G401.6 (cell line): Measurements from ENCODE around the gene DTX3.
"Not testable (repeated sequence)": the region's sequence is repeated elsewhere in the genome, so short reads cannot be mapped to it uniquely, and the experiment has no call there.

Experiments used
- FAIRE-seq: peaks from 2 replicates; lab custom pipeline; 2012; peaks lifted over from hg19 to GRCh38; lab: Jason Lieb, UNC

DTX3 gene

GRCh38 chr12:57583008-57583831 is 21.4 kb upstream of the DTX3 start:
- FAIRE-seq: peak; percentile 78

GRCh38 chr12:57584050-57584449 is 20.6 kb upstream of the DTX3 start:
- FAIRE-seq: no peak

- FAIRE-seq: no peak
These were observed 19.9 kb upstream of the DTX3 start for GRCh38 chr12:57584690-57585089.

GRCh38 chr12:57585156-57585555 is 19.5 kb upstream of the DTX3 start:
- FAIRE-seq: no peak

GRCh38 chr12:57586128-57586527 is 18.5 kb upstream of the DTX3 start:
- FAIRE-seq: no peak

GRCh38 chr12:57586832-57587429 is 17.7 kb upstream of the DTX3 start:
- FAIRE-seq: no peak

- not testable (repeated sequence) for FAIRE-seq
These were observed 15.5 kb upstream of the DTX3 start for GRCh38 chr12:57588951-57589610.

GRCh38 chr12:57590479-57590863 is 14.2 kb upstream of the DTX3 start:
- no peak for FAIRE-seq

- no peak for FAIRE-seq
These were observed 13.5 kb upstream of the DTX3 start, which contains the start of gene PIP4K2C for GRCh38 chr12:57590864-57591781. TSS of gene PIP4K2C (plus strand) at chr12:57591192. CDS start at chr12:57591290, 98 bp downstream.

- no peak for FAIRE-seq
These were observed 12.8 kb upstream of the DTX3 start for GRCh38 chr12:57591782-57592325.

- no peak for FAIRE-seq
These were observed 12.0 kb upstream of the DTX3 start for GRCh38 chr12:57592551-57593165.

GRCh38 chr12:57593187-57593586 is 11.4 kb upstream of the DTX3 start:
- no peak for FAIRE-seq

GRCh38 chr12:57600395-57600794 is 4.2 kb upstream of the DTX3 start:
- no peak for FAIRE-seq

GRCh38 chr12:57602544-57602943 is 2.1 kb upstream of the DTX3 start:
- FAIRE-seq: no peak

GRCh38 chr12:57603324-57603723 is 1.3 kb upstream of the DTX3 start:
- FAIRE-seq: no peak

- FAIRE-seq: peak; percentile 67
These were observed 690 bp upstream of the DTX3 start for GRCh38 chr12:57603815-57604453.

- FAIRE-seq: no peak
These were observed 577 bp downstream of the DTX3 start for GRCh38 chr12:57604992-57605810.

- FAIRE-seq: no peak
These were observed 1.2 kb downstream of the DTX3 start for GRCh38 chr12:57605811-57606311.

- no peak for FAIRE-seq
These were observed 1.8 kb downstream of the DTX3 start for GRCh38 chr12:57606399-57606798.

- no peak for FAIRE-seq
These were observed 2.2 kb downstream of the DTX3 start for GRCh38 chr12:57606821-57607220.
